ENCODE results near the gene PPIAL4G.
"Not testable (repeated sequence)": the region's sequence is repeated elsewhere in the genome, so short reads cannot be mapped to it uniquely, and the experiment has no call there.

The PPIAL4G gene

GRCh38 chr1:148483029-148483428 is at the start of gene PPIAL4G:
Gene PPIAL4G (minus strand): TSS chr1:148483302. CDS start chr1:148483252, 50 bp downstream.
- not testable (repeated sequence) for DNase-seq

- DNase-seq = not testable (repeated sequence)
Measured at GRCh38 chr1:148532158-148532557, 49.1 kb upstream of the PPIAL4G start.

GRCh38 chr1:148529101-148529567 is 46.0 kb upstream of the PPIAL4G start:
- not testable (repeated sequence) for DNase-seq

- not testable (repeated sequence) for DNase-seq
Measured at GRCh38 chr1:148528591-148528990, 45.5 kb upstream of the PPIAL4G start.

- not testable (repeated sequence) for DNase-seq
Measured at GRCh38 chr1:148526587-148526986, 43.5 kb upstream of the PPIAL4G start.

GRCh38 chr1:148523205-148524144 is 40.4 kb upstream of the PPIAL4G start:
- DNase-seq = not testable (repeated sequence)

- DNase-seq = peak; percentile 97
Measured at GRCh38 chr1:148522561-148523204, 39.6 kb upstream of the PPIAL4G start.

- DNase-seq = peak; percentile 78
Measured at GRCh38 chr1:148522072-148522471, 39.0 kb upstream of the PPIAL4G start.

- DNase-seq = not testable (repeated sequence)
Measured at GRCh38 chr1:148514310-148514709, 31.2 kb upstream of the PPIAL4G start.

GRCh38 chr1:148512571-148513184 is 29.6 kb upstream of the PPIAL4G start:
- not testable (repeated sequence) for DNase-seq

- DNase-seq = not testable (repeated sequence)
Measured at GRCh38 chr1:148493933-148494332, 10.8 kb upstream of the PPIAL4G start.

- not testable (repeated sequence) for DNase-seq
Measured at GRCh38 chr1:148481134-148481533, 2.0 kb downstream of the PPIAL4G start.

GRCh38 chr1:148459694-148460093 is 23.4 kb downstream of the PPIAL4G start:
- not testable (repeated sequence) for DNase-seq

GRCh38 chr1:148458901-148459581 is 24.1 kb downstream of the PPIAL4G start:
- DNase-seq = not testable (repeated sequence)

- DNase-seq = not testable (repeated sequence)
Measured at GRCh38 chr1:148458398-148458797, 24.7 kb downstream of the PPIAL4G start.

- DNase-seq = not testable (repeated sequence)
Measured at GRCh38 chr1:148452845-148453244, 30.3 kb downstream of the PPIAL4G start.

GRCh38 chr1:148439654-148440325 is 43.3 kb downstream of the PPIAL4G start:
- DNase-seq = not testable (repeated sequence)

GRCh38 chr1:148435406-148435805 is 47.7 kb downstream of the PPIAL4G start:
- no peak for DNase-seq

GRCh38 chr1:148434832-148435231 is 48.3 kb downstream of the PPIAL4G start:
- DNase-seq = no peak

- not testable (repeated sequence) for DNase-seq
Measured at GRCh38 chr1:148432916-148433317, 50.2 kb downstream of the PPIAL4G start.
